VCaP (cell line): Measurements from ENCODE around the gene FAF1.

ENCODE experiments used
- H3K27ac ChIP-seq: fragments of 450-650 bp; 2 replicates; pipeline ENCODE4 v1.5.1; 2017
- CTCF ChIP-seq: fragments of 450-650 bp; conservative IDR thresholded peaks from 2 replicates; pipeline ENCODE4 v1.5.1; 2017; ENCODE audit warnings: mild to moderate bottlenecking, moderate library complexity

The FAF1 gene

GRCh38 chr1:50452700-50453099, 507.4 kb downstream of the FAF1 start:
- no peak for TF ChIP-seq CTCF
- H3K27ac ChIP-seq: no peak overlapping the region

DNA sequence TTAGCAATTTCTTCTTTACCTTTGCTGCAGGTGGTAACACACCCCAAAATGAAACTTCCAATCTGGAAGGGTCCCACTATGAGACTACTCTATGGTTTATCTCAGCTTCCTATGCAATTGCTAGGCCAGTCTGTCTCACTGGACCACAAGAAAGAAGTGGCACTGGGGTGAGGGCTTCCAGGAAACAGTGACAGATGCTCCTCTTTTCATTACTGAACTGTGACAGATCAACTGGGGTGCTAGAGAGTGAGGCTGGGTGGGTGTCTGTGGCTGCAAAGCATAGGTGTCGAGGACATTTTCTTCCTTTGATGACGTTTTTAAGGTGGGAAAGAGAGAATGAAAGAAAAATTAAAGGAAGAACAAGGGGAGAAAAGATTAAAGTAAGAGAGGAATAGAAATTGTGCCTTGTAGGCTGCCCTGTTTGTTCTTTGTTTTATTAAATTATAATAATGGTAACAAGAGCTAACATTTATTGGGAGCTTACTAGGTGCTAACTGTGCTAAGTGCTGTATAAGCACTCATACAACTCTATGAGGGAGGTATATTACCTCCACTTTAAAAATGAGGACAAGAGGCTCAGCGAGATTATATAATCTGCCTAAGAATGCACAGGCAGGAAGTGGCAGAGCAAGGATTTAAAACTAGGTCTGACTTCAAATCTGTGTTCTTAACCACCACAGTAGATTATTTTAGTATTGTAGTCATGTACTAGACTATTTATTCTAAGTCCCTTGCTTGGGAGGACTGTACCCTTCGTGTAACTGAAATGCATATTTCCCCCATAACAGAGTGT, 509.0 kb downstream of the FAF1 start:
- no peak for TF ChIP-seq CTCF
- H3K27ac ChIP-seq: no peak overlapping the region

- H3K27ac ChIP-seq: no peak overlapping the region
- TF ChIP-seq CTCF: no peak
Observed at GRCh38 chr1:50447961-50448360, 512.1 kb downstream of the FAF1 start.

DNA sequence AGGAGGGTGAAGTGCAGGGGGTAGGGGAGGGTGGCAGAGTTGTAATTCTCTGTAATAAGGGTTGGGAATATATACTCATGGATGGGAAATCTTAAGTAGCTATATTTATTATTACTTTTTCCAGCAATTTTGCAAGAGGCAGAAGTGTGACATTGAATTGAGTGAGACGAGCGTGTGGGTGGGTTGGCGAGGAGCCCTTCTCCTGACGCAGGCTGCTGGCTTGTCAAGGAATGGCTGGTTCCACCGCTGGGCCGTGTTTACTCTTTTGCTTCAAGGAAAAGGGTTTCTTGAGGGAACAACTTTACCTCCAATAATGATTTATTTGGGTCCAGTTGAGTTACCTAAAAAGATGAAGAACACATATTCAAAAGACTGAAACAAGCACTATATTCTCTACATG, 518.9 kb downstream of the FAF1 start:
- TF ChIP-seq CTCF: no peak
- no peak overlapping the region for H3K27ac ChIP-seq

DNA sequence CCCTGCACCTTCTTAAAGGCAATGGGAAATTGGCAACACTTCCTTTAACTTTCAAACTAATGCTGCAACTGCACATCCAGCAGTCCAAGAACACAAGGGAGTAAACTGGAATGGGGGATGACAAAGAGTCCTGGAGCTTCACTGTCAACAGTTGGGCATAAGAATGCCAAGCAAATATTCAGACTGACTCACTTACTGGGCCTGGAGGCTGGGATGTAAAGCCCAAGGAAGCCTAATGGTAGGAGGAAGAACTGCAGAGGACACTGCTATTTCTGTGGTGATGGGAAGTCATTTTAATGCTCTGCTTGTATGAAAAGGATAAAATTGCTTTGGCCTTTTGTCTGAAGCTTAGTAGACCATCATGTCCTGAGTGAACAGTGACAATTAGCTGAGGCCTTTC, 521.1 kb downstream of the FAF1 start:
- no peak for TF ChIP-seq CTCF

GRCh38 chr1:50436489-50436888, 523.6 kb downstream of the FAF1 start:
- TF ChIP-seq CTCF: no peak
- H3K27ac ChIP-seq: no peak overlapping the region

More for the DNA sequence above, 521.1 kb downstream of the FAF1 start:
- no peak overlapping the region for H3K27ac ChIP-seq

DNA sequence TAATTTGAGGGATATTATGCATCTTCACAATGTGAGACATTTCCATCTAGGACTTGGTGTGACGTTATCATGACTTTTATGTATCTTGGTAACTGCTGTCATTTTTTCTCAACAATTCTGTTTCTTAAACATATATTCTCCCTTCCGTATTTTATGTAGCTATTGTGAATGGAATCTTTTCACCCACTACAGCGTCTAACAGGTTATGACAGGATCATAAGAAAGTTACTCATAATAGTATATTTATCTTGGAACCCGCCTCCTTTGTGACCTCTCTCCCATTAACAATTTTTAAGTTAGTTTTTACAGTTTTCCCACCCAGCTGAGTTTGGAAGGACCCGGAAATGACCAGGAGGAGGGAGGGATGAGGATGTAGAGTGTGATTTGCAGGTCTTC, 530.1 kb downstream of the FAF1 start:
- TF ChIP-seq CTCF: no peak
- H3K27ac ChIP-seq: no peak overlapping the region
